ENCODE data around the gene CHRND.
"Not testable (repeated sequence)": the region's sequence is repeated elsewhere in the genome, so short reads cannot be mapped to it uniquely, and the experiment has no call there.

The CHRND gene

GRCh38 chr2:232543928-232544631 is 18.1 kb downstream of the CHRND start:
- no peak for DNase-seq

DNA sequence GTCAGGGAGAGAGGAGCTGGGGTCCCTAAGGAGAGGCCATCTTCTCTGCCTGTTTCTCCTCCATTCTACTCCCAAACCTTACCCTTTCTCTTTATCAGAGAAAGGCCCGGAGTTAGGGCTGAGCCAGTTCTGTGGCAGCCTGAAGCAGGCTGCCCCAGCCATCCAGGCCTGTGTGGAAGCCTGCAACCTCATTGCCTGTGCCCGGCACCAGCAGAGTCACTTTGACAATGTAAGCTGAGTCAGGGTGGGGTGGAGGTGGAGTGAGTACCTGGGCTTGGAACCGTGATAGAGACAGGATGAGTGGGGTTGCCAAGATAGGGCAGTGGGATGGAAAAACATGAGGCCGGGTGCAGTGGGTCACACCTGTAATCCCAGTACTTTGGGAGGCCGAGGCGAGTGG is 18.7 kb downstream of the CHRND start:
- DNase-seq = no peak

- no peak for DNase-seq
Measured at GRCh38 chr2:232545511-232546375, 19.8 kb downstream of the CHRND start.

- DNase-seq = no peak
Measured at GRCh38 chr2:232547991-232548390, 22.0 kb downstream of the CHRND start.

DNA sequence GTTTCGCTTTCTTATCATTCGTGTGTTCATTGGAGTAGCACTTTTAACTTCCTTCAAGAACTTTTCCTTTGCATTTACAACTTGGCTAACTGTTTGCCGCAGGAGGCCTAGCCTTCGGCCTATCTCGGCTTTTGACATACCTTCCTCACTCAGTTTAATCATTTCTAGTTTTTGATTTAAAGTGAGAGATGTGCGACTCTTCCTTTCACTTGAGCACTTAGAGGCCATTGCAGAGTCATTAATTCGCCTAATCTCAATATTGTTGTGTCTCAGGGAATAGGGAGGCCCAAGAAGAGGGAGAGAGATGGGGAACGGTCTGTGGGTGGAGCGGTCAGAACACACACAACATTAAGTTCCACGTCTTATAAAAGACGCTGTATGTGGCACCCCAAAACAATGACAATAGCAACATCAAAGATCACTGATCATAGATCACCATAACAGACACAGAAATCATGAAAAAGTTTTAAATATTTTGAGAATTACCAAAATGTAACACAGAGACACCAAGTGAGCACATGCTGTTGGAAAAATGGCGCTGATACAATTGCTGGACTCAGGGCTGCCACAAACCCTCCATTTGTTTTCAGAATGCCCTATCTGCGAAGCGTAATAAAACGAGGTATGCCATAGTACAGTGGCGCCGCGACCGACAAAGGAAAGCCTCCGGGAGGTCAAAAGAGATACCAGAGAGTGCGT is 23.8 kb downstream of the CHRND start:
- peak; percentile 51 for DNase-seq

DNA sequence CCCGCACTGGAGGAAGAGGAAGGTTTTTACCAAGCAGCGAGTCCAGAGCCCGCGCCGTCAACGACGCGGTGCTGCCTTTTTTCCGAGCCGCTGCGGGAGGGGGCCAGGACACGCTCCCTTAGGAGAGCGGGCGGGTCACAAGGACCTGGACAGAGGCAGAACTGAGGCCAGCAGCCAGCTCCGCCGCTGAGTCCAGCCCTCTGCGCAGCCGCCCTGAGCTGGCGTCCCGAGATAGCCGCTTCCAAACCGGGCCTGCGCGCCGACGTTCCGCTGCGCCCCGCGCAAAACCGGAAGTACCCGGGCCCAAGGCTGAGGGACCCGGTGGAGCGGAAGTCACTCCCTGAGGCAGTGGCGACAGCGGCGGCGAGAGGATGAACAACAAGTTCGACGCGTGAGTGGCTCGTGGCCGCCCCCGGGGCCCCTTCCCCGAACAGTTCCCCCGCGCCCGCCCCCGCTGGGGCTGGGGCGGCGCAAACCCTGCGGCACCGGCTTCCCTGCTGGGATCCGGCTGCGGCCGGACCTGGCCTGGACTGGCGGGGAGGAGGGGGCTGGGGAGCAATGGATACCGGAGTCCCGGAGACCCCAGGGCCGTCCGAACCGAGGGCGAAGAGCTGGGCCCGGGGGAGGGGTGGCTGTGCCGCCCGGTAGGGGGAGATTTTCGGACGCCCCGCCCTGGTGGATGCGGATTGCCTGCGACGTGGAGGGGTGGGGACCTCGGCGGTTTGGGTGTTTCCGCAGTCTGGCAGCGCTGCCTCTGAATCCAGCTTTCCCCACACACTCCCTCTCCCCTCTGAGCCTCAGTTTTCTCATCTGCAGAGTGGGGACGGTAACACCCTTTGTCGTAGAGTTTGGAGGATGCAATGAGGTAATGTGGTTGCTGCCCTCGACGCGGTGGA is 24.6 kb downstream of the CHRND start, which contains the start of the genes EIF4E2 and TIGD1:
Gene EIF4E2, plus strand, starts transcription at position 336 of the 896 bp plus-strand sequence. Its CDS starts 36 bp downstream, at position 372.
Gene TIGD1, minus strand, starts transcription at position 204 of the 896 bp plus-strand sequence. CDS start 675 bp downstream, outside the sequence.
- peak; percentile 78 for DNase-seq

- DNase-seq = no peak
Measured at GRCh38 chr2:232551250-232551638, 25.3 kb downstream of the CHRND start.

GRCh38 chr2:232551776-232552175 is 25.8 kb downstream of the CHRND start:
- no peak for DNase-seq

GRCh38 chr2:232556426-232556825 is 30.5 kb downstream of the CHRND start:
- no peak for DNase-seq

DNA sequence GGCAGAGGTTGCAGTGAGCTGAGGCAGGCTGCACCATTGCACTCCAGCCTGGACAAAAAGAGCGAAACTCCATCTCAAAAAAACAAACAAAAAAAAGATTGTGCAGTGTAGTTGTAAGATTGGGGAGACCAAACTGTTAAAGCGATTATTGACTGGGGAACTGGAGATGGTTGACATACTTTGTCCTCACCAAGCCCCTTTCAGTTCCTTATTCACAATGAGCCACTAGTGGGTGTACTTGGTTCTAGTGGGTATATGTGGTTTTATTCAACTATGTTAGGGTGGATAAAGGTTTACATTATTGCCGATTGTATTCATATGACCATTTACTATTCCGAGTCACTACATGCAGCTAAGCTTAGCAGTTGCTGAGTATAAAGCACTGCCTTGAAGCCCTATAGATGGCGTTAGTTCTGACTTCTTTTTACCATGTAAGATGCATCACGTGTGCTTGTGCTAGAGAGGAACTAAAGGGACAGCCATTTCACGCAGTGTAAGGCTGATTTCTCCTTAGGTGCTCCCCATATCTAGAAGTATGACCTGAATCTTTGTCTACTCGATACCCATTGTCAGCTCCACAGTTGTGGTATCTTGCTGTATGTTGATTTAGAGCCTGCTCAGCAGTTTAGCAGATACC is 36.7 kb downstream of the CHRND start:
- no peak for DNase-seq

DNA sequence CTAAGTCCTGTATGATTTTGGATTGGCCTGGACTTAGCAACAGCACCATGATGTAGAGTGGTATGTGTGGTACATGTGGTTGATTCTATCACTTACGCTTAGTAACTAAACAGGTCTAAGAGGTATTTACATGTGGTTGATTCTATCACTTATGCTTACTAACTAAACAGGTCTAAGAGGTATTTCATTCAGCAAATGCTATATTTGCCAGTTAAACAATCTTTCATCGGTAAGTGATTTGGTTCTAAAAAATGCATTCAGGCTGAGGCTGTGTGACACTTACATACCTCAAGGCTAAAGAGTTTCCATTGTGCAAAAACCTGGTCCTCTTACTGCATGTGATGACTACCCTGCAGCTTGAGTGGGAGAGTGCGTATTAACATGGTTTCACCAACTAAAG is 37.6 kb downstream of the CHRND start:
- no peak for DNase-seq

DNA sequence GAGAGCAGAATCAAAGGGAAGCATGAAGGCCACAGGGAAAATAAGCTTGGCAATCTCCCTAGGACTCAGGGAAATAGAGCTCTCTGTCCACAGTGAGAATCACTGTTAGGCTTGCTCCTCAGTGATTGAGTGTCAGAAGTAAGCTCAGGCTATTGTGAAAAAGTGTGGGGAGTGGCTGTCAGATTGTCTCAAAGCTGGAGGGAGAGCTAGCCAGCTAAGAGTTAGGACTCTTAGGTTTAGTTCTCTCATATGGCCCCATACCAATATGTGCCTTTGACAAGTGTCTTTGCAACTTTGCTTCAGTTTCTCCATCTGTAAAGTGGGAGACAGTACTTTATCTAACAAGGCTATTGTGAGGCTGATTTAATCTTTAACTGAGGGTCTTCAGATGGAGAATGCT is 41.8 kb downstream of the CHRND start:
- no peak for DNase-seq

DNA sequence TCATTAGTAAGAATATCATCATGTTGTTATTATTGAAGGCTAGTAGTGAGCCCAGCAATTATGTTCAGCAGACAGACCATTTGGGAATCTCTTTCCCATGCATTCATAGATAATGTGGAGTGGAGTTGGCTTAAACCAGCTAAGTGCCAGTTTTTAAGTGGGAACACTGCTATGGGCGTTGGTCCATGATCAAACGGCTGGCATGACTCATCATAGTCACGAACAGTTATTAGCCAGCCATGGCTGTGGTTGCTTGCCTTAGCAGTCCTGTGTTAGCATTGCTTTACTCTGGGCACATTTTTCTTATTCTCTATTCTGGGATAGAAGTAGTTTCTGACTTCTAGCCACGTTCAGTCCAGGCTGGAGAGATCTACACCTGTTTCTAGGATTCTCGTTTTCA is 42.2 kb downstream of the CHRND start:
- DNase-seq = no peak

DNA sequence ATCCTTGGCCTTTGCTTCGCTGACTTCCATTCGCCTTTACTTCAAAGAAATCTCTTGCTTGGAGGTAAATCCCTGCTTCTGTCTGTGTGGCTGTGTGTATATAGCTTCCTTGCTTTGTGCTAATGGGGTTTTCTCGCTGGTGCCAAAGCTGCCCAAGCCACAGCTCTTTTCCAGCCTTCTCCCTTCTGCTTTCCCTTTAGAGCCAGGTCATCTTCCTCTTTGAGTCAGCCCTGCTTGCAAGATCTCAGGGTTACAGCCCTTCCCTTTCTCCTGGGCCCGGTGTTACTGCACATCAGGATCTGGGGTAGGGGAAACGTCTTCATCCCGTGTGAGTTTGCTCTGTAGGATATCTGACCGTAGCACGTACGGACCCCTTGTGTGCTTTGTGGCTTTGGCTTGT is 43.6 kb downstream of the CHRND start:
- DNase-seq = no peak

DNA sequence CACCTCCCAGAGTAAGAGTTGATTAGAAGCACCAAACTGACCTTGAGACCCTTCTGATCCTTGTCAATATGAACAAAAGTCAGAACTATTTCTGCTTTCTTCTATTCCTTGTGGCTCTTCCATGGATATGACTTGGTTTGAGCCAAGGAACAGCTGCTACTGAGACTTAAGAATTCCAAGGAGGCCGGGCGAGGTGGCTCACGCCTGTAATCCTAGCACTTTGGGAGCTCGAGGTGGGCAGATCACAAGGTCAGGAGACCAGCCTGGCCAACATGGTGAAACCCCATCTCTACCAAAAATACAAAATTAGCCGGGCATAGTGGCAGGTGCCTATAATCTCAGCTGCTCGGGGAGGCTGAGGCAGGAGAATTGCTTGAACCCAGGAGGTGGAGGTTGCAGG is 44.5 kb downstream of the CHRND start:
- not testable (repeated sequence) for DNase-seq

GRCh38 chr2:232571026-232571474 is 45.1 kb downstream of the CHRND start:
- DNase-seq = no peak

DNA sequence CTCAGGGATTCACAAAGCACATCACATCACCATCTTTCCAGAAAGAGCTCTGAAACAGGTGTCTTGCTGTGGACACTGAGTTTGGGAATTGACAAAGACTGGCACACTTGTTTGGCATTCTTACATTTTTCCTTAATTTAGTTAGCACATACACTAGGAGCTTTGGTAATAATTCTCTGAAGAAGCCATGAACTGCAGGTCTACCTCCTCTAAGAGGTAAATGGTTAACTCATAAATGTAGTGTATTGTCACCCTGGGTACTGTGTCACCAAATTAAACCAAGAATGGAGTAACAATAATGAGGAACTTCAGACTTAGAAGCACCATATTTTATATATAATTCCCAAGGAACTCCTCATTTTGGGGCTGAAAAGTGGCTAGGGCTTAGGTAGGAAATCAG is 47.1 kb downstream of the CHRND start:
- DNase-seq = no peak

DNA sequence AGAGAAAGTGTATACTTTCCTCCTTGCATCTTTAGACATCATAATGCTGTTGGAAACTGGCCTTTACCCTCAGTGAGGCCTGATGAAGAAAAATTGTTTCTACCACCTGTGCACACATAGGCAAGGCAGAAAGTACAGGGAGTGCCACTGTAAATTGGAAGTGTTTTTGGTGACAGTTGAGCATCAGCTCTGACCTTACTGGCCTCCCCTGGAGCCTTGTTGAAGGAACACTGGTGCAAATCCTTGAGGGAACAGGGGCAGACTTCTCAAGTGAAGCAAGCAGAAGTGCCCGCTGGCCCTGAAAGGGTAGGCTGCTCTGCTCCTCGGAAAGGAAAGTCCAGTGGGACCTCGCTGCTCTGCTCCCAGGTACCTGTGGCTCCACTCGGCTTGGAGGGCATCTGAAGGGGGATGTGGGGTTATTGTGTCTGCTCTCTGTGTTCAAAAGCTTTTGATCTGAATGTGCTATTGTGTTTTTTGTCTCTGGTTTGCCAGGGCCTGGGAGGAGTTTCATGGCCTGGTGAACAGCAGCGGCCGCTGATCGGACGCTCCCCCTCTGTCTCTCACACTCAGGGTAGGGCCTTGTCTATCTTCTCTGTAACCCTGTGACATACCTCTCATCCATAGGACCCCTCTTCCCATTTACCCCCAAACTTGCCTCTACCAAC is 47.9 kb downstream of the CHRND start:
- DNase-seq = no peak

DNA sequence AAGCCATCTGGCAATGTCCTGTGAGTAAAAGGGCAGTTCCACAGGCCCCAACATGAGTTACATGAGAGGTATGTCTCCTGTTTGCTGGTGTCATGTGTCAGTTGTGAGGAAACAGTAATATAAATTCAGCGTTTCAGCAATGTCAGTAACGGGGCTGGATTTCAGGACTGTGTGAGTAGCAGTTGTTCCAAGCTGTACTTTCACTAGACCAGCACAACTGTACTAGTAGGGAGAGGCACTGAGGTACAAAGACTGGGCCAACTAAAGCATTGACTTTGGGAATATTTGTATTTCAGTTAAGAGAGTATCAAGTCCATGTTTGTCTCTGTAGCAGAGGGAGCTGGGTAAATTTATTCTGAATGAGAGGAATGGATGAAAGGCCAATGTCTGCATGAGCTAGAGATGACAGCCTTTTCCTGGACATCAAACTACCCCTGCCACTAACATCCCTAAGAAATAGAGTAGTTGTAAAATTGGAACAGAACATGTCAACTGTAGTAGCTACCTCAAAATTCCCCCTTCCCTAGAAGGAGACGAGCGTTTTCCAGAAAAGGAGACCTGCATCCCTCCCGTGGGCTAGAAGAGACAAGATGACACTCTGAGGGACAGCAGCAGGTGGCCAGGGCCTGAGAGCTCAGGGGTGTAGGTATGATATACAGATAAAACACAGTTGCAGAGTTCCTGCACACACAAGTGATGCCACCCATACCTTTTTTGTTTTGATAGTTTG is 48.9 kb downstream of the CHRND start:
- no peak for DNase-seq

DNA sequence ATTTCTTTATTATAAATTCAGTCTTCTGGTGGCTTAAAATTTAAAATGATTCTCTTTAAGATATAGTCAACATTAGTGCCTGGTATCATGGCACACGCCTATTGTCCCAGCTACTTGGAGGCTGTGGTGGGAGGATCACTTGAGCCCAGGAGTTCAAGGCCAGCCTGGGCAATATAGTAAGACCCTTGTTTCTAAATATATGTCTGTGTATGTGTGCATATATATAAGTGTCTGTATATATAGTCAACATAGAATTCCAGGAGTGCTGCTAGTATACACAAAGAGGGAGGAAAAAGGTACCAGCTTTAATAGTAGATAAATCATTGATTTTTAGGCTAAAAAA is 49.4 kb downstream of the CHRND start:
- no peak for DNase-seq

DNA sequence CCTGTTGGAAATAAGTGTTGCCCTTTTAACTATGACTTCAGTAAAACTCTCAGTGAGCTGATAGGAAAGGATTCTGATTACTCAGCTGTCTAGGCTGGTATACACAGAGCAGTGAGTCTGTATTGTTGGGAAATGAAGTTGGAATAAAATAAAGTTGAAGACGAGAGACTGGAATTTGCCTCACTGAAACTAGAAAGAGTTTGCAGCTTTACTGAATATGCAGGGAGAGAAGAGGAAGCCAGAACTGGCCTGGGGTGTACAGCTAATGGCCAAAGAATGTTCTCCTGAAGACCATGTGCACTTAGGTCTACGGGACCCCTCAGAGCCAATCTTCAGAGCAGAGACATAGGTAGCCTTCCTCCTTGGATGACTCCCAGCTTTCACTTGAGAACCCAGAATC is 51.0 kb downstream of the CHRND start:
- no peak for DNase-seq

Measured in NCI-H1105 treated with DMSO at 0.1 percent for 48 hours (cell line).